22Rv1 (cell line): Measurements from ENCODE around the gene MKI67.

Experiments
- CTCF ChIP-seq: fragments of 450-650 bp; IDR thresholded peaks from 2 replicates; pipeline ENCODE4 v1.5.1; 2017; ENCODE audit warnings: mild to moderate bottlenecking
- ZFX ChIP-seq: fragments of 450-650 bp; IDR thresholded peaks from 2 replicates; pipeline ENCODE4 v1.6.1; 2017; ENCODE audit warnings: antibody characterized with exemption, borderline replicate concordance

- TF ChIP-seq CTCF = no peak
- no peak for TF ChIP-seq ZFX
Observed at GRCh38 chr10:128070161-128070560, 56.1 kb downstream of the MKI67 start.
